Neutrophil (primary cell): ENCODE measurements around the gene AJAP1.

Experiments
- H3K27ac ChIP-seq: fragments of 200-600 bp; sonication (generic); 2 replicates; pipeline ENCODE4 v1.5.1; 2016; ENCODE audit warnings: mild to moderate bottlenecking, moderate library complexity
- H3K27me3 ChIP-seq: fragments of 200-600 bp; sonication (generic); 2 replicates; pipeline ENCODE4 v1.6.0; 2016; ENCODE audit warnings: mild to moderate bottlenecking
- H3K36me3 ChIP-seq: fragments of 200-600 bp; sonication (generic); 2 replicates; pipeline ENCODE4 v1.5.1; 2017
- H3K4me1 ChIP-seq, 2 experiments: fragments of 200-600 bp in 1 of 2; sonication (generic) in 1 of 2; 1 replicate in 1 of 2; 2 replicates in 1 of 2; pipeline versions ENCODE4 v1.5.1 to v1.6.1; 2013 to 2016; ENCODE audit warnings: low read depth in 1 of 2, low read length in 1 of 2, mild to moderate bottlenecking in 1 of 2, moderate library complexity in 1 of 2; ENCODE audit not compliant: control insufficient read depth in 1 of 2, insufficient read depth in 1 of 2
- H3K4me3 ChIP-seq, 2 experiments: fragments of 200-600 bp in 1 of 2; sonication (generic) in 1 of 2; 1 replicate in 1 of 2; 2 replicates in 1 of 2; pipeline ENCODE4 v1.5.1; 2013 to 2016; ENCODE audit warnings: low read depth in 1 of 2, low read length in 1 of 2, mild to moderate bottlenecking in 1 of 2, moderate library complexity in 1 of 2
- H3K9me3 ChIP-seq: fragments of 200-600 bp; sonication (generic); 2 replicates; pipeline ENCODE4 v1.5.1; 2016
- TF ChIP-seq, protein P1 (sequence below): fragments of 200-600 bp; sonication (generic); IDR thresholded peaks from 2 replicates; pipeline ENCODE4 v1.5.1; 2016; ENCODE audit warnings: antibody characterized with exemption

AJAP1 gene

DNA sequence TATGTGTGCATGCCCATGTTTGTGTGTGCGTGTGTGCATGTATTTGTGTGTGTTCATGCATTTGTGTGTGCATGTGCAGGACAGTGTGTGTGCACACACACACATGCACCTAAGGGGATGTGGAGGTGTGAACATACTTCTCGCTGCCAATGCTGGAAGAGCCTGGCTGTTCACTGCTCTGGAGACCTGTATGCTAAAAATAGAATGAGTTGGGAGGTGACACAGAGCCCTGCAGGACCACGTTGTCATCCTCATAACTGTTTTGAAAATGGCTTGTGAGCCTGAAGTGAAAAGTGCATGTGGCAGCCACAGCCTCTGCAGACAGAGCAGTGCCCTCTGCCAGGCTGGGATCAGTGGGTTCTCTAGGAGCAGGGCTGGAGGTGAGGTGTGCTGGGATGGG is 95.8 kb downstream of the AJAP1 start:
- TF ChIP-seq, protein P1, sequence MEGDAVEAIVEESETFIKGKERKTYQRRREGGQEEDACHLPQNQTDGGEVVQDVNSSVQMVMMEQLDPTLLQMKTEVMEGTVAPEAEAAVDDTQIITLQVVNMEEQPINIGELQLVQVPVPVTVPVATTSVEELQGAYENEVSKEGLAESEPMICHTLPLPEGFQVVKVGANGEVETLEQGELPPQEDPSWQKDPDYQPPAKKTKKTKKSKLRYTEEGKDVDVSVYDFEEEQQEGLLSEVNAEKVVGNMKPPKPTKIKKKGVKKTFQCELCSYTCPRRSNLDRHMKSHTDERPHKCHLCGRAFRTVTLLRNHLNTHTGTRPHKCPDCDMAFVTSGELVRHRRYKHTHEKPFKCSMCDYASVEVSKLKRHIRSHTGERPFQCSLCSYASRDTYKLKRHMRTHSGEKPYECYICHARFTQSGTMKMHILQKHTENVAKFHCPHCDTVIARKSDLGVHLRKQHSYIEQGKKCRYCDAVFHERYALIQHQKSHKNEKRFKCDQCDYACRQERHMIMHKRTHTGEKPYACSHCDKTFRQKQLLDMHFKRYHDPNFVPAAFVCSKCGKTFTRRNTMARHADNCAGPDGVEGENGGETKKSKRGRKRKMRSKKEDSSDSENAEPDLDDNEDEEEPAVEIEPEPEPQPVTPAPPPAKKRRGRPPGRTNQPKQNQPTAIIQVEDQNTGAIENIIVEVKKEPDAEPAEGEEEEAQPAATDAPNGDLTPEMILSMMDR, result no peak

DNA sequence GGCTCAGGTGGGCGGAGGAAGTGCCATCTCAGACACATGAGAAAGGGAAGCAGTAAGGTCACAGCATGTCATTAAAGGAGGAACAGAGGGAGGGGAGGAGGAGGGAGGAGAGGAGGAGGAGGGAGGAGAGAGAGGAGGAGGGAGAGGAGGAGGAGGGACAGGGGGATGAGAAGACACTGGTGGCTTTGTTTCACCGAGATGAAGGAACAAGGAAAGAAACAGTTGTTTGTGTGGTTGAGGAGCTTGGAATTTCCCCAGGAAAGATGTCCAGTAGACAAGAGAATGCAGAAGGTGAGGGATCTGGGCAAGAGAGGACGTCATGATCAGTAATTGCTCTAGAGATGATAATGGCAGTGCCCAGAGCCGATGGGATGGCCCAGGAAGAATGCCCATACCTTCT is 97.7 kb downstream of the AJAP1 start:
- Histone ChIP-seq H3K27me3 (peaks cover 5% of the 10 kb centered on the region), H3K36me3 (no peaks in the 10 kb centered on the region), H3K4me1 (peaks cover 0 to 20% of the 10 kb centered on the region in 2 experiments), H3K9me3 (no peaks in the 10 kb centered on the region), H3K27ac (no peak overlapping the region), H3K4me3 (no peak overlapping the region)
- TF ChIP-seq, protein P1, result no peak

More for the DNA sequence above, 95.8 kb downstream of the AJAP1 start:
- Histone ChIP-seq H3K27me3 (peaks cover 13% of the 10 kb centered on the region), H3K4me3 (no peak overlapping the region), H3K4me1 (peaks cover 0 to 13% of the 10 kb centered on the region in 2 experiments), H3K9me3 (no peaks in the 10 kb centered on the region), H3K36me3 (no peaks in the 10 kb centered on the region), H3K27ac (no peak overlapping the region)

DNA sequence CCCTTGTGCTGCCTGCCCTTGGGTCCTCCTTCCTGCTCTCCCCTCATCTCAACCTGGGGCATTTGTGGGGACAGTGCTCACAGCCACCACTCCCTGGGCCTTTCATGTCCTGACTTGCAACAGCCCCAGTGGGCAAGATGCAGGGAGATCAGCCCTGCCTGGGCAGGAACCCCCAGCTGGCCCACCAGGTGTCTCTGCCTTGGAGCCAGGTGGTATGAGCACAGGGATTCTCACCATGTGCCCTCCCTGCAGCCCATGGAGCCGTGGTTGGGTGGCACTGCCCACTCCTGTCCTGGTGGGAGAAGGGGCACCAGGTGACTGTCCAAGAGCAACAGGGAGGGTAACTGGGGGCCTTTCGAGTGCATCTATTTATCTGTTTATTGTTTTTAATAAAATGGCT is 100.4 kb downstream of the AJAP1 start:
- Histone ChIP-seq H3K27ac (no peak overlapping the region), H3K9me3 (no peaks in the 10 kb centered on the region), H3K36me3 (no peaks in the 10 kb centered on the region), H3K4me3 (no peak overlapping the region), H3K27me3 (no peaks in the 10 kb centered on the region), H3K4me1 (peaks cover 0 to 20% of the 10 kb centered on the region in 2 experiments)
- TF ChIP-seq, protein P1, result no peak

DNA sequence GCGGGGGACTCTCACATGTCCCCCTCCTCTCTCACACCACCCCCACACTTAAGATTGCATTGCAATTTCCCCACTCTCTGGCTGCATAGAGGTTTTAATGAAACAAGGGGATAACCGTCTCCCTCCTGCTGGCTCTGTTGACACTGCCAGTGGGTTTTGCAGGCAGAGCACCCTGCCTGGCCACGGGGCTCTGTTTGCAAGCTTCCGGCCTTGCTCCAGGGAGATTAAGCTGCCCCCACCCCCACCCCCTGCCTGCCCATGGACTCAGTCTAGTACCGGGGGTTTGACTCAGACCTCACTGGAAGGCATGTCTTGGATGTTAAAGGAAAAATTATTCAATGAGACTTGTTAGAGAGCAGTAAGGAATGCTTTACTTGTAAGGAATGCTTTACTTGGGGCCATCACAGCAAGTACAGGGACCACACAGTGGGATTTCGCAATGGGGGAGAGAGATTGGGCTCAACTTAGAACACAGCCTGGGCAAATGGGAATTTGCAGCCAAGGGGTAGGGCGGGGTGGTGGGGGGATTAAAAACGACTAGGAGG is 101.0 kb downstream of the AJAP1 start:
- Histone ChIP-seq H3K9me3 (no peaks in the 10 kb centered on the region), H3K4me1 (peaks cover 0 to 20% of the 10 kb centered on the region in 2 experiments), H3K4me3 (no peak overlapping the region), H3K27me3 (no peaks in the 10 kb centered on the region), H3K36me3 (no peaks in the 10 kb centered on the region), H3K27ac (no peak overlapping the region)
- TF ChIP-seq, protein P1, result no peak

DNA sequence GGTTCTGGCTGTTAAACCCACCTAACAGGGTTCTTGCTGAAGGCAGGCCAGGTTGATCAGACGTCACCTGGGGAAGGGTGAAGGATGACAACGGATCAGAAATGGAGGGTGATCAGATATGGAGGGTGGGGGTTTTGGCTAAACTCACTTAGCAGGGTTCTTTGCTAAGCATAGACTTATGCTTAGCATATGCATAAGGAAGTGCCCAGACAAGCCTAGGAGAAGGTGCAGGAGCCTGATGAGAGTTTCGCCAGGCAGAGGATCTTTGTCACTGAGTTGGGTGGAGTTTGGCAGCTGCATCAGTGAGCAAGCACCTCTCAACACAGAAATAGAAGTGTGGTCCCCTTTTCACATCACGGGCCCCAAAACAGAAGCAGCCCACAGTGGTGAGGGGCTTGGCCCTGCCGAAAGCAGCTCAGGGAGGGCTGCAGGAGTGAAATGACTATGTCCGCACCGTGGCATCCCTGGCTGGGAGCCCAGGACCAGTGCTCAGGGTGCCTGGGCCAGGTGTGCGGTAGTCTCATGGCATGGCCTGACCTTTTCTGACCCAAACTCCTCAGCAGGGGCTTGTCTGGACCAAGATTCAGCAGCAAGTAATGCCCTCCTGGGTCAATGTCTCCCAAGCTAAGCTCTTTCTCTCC is 101.6 kb downstream of the AJAP1 start:
- Histone ChIP-seq H3K4me3 (no peak overlapping the region), H3K27ac (no peak overlapping the region), H3K27me3 (no peaks in the 10 kb centered on the region), H3K9me3 (no peaks in the 10 kb centered on the region), H3K36me3 (no peaks in the 10 kb centered on the region), H3K4me1 (peaks cover 0 to 20% of the 10 kb centered on the region in 2 experiments)
- TF ChIP-seq, protein P1, result no peak
